ENCODE data around the gene METTL16.
"Not testable (repeated sequence)": the region's sequence is repeated elsewhere in the genome, so short reads cannot be mapped to it uniquely, and the experiment has no call there.

Gene METTL16

GRCh38 chr17:2449486-2449885 lies 62.2 kb downstream of the METTL16 start:
- no peak for DNase-seq

GRCh38 chr17:2447479-2447878 lies 64.2 kb downstream of the METTL16 start:
- DNase-seq: not testable (repeated sequence)

GRCh38 chr17:2445638-2446037 lies 66.0 kb downstream of the METTL16 start:
- no peak for DNase-seq

GRCh38 chr17:2444382-2444781 lies 67.3 kb downstream of the METTL16 start:
- no peak for DNase-seq

- DNase-seq: no peak
Measured at GRCh38 chr17:2442166-2442565, 69.5 kb downstream of the METTL16 start.

GRCh38 chr17:2440930-2441329 lies 70.8 kb downstream of the METTL16 start:
- DNase-seq: no peak

- not testable (repeated sequence) for DNase-seq
Measured at GRCh38 chr17:2439997-2440396, 71.7 kb downstream of the METTL16 start.

- DNase-seq: no peak
Measured at GRCh38 chr17:2438823-2439222, 72.9 kb downstream of the METTL16 start.

- no peak for DNase-seq
Measured at GRCh38 chr17:2436316-2436905, 75.3 kb downstream of the METTL16 start.

- DNase-seq: no peak
Measured at GRCh38 chr17:2435862-2436261, 75.8 kb downstream of the METTL16 start.

GRCh38 chr17:2435181-2435741 lies 76.4 kb downstream of the METTL16 start:
- no peak for DNase-seq

- no peak for DNase-seq
Measured at GRCh38 chr17:2433696-2434095, 78.0 kb downstream of the METTL16 start.

GRCh38 chr17:2427910-2428309 lies 83.8 kb downstream of the METTL16 start:
- DNase-seq: no peak

GRCh38 chr17:2427215-2427614 lies 84.5 kb downstream of the METTL16 start:
- DNase-seq: no peak

- no peak for DNase-seq
Measured at GRCh38 chr17:2423271-2423670, 88.4 kb downstream of the METTL16 start.

- DNase-seq: no peak
Measured at GRCh38 chr17:2421315-2422147, 90.2 kb downstream of the METTL16 start.

GRCh38 chr17:2420176-2420575 lies 91.5 kb downstream of the METTL16 start:
- no peak for DNase-seq

- no peak for DNase-seq
Measured at GRCh38 chr17:2419486-2419885, 92.2 kb downstream of the METTL16 start.

GRCh38 chr17:2418572-2418971 lies 93.1 kb downstream of the METTL16 start:
- no peak for DNase-seq

GRCh38 chr17:2416010-2416734 lies 95.5 kb downstream of the METTL16 start:
- peak; percentile 70 for DNase-seq

GRCh38 chr17:2415081-2415480 lies 96.6 kb downstream of the METTL16 start:
- DNase-seq: no peak

- DNase-seq: no peak
Measured at GRCh38 chr17:2414446-2415064, 97.1 kb downstream of the METTL16 start.

- no peak for DNase-seq
Measured at GRCh38 chr17:2412561-2413021, 99.1 kb downstream of the METTL16 start.
